B cell (primary cell): Measurements from ENCODE around the gene TMEM143. TPM values are rescaled to one million over a fixed set of nuclear protein-coding genes. Genes with fewer than 3 reads are reported as not detected.

Experiments
- ATAC-seq: fragments of 200-7000 bp; cut with Tn5 transposase; one replicate; pipeline ENCODE4 v1.10.0; 2021; ENCODE audit warnings: low read depth, mild to moderate bottlenecking, moderate number of reproducible peaks, moderate library complexity
- CTCF ChIA-PET: fragments of 350-600 bp; sonication (Branson Sonifier 250); formaldehyde crosslinking; loops from one replicate; lab custom pipeline; 2021; ENCODE audit warnings: antibody characterized with exemption, inconsistent platforms; lab: Charles Lee
- POLR2A ChIA-PET: fragments of 350-600 bp; sonication (Branson Sonifier 250); formaldehyde crosslinking; loops from one replicate; lab custom pipeline; 2021; ENCODE audit warnings: antibody characterized with exemption; lab: Charles Lee
- DNase-seq: peaks from one replicate; pipeline ENCODE4 v3.0.0; 2013
- H2AFZ ChIP-seq: 2 replicates; pipeline ENCODE4 v1.6.1; 2012; ENCODE audit warnings: mild to moderate bottlenecking, low read depth, low read length; ENCODE audit not compliant: insufficient read depth, poor library complexity, severe bottlenecking
- H3K27ac ChIP-seq, 2 donors: 1 replicate in 1 of 2; 2 replicates in 1 of 2; pipeline ENCODE4 v1.5.1; 2012 to 2013; ENCODE audit warnings: low read length in 2 of 2, mild to moderate bottlenecking in 2 of 2, moderate library complexity in 1 of 2
- H3K27me3 ChIP-seq, 4 experiments: fragments of 200-600 bp in 1 of 4; sonication (generic) in 1 of 4; replicated peaks in 1 of 4; 1 replicate in 2 of 4; 2 replicates in 2 of 4; pipeline versions ENCODE4 v1.6.1 to v1.7.0; 2013 to 2016; ENCODE audit warnings: low read length in 3 of 4, mild to moderate bottlenecking in 2 of 4, mixed read lengths in 1 of 4, moderate library complexity in 1 of 4; ENCODE audit not compliant: insufficient read depth in 4 of 4, control insufficient read depth in 3 of 4; ENCODE audit errors: control extremely low read depth in 1 of 4
- H3K36me3 ChIP-seq, 2 experiments: replicated peaks in 1 of 2; 1 replicate in 1 of 2; 2 replicates in 1 of 2; pipeline versions ENCODE4 v1.6.1 to v1.7.1; 2013; ENCODE audit warnings: low read length in 1 of 2; ENCODE audit not compliant: insufficient read depth in 2 of 2, control insufficient read depth in 1 of 2; ENCODE audit errors: control extremely low read depth in 1 of 2, extremely low read depth in 1 of 2
- H3K4me1 ChIP-seq, 2 donors: fragments of 200-600 bp in 1 of 2; sonication (generic) in 1 of 2; 1 replicate in 1 of 2; 2 replicates in 1 of 2; pipeline versions ENCODE4 v1.5.1 to v1.6.1; 2013 to 2017; ENCODE audit warnings: low read length in 2 of 2; ENCODE audit not compliant: control insufficient read depth in 2 of 2, insufficient read depth in 2 of 2
- H3K4me2 ChIP-seq: replicated peaks from 2 replicates; pipeline ENCODE3; 2012; ENCODE audit warnings: mild to moderate bottlenecking, low read depth, low read length; ENCODE audit not compliant: poor library complexity, severe bottlenecking
- H3K4me3 ChIP-seq, 5 experiments: fragments of 200-600 bp in 1 of 5; sonication (generic) in 1 of 5; 1 replicate in 3 of 5; 2 replicates in 2 of 5; pipeline versions ENCODE4 v1.5.1 to v1.7.0; 2011 to 2016; ENCODE audit warnings: low read length in 4 of 5, mild to moderate bottlenecking in 4 of 5, low read depth in 2 of 5, control low read depth in 1 of 5, moderate library complexity in 1 of 5; ENCODE audit not compliant: insufficient read depth in 1 of 5; ENCODE audit errors: control extremely low read depth in 1 of 5, extremely low read depth in 1 of 5
- H3K79me2 ChIP-seq: fragments of 200-600 bp; sonication (generic); one replicate; pipeline ENCODE4 v1.6.0; 2016; ENCODE audit warnings: low read length; ENCODE audit not compliant: control insufficient read depth, insufficient read depth
- H3K9ac ChIP-seq: fragments of 200-600 bp; sonication (generic); 2 replicates; pipeline ENCODE4 v1.6.1; 2017; ENCODE audit warnings: mild to moderate bottlenecking, low read length, moderate library complexity
- H3K9me3 ChIP-seq, 3 donors: one replicate each; pipeline versions ENCODE4 v1.6.1 to v1.7.1; 2013; ENCODE audit warnings: low read length in 2 of 3; ENCODE audit not compliant: control insufficient read depth in 2 of 3, insufficient read depth in 1 of 3; ENCODE audit errors: control extremely low read depth in 1 of 3
- H4K20me1 ChIP-seq: 2 replicates; pipeline ENCODE4 v1.6.0; 2012; ENCODE audit warnings: mild to moderate bottlenecking, low read length; ENCODE audit not compliant: insufficient read depth, control insufficient read depth, poor library complexity, severe bottlenecking
- H3K27ac Mint-ChIP-seq: one replicate; pipeline ENCODE4 v1.8.0; 2021; ENCODE audit warnings: mixed read lengths
- H3K27me3 Mint-ChIP-seq: one replicate; pipeline ENCODE4 v1.8.0; 2021; ENCODE audit warnings: mixed read lengths
- H3K4me1 Mint-ChIP-seq: one replicate; pipeline ENCODE4 v1.8.0; 2021; ENCODE audit warnings: mixed read lengths
- H3K4me3 Mint-ChIP-seq: one replicate; pipeline ENCODE4 v1.8.0; 2021; ENCODE audit warnings: mixed read lengths
- H3K9me3 Mint-ChIP-seq: one replicate; pipeline ENCODE4 v1.8.0; 2022; ENCODE audit warnings: mixed read lengths; ENCODE audit not compliant: insufficient read depth
- CTCF ChIP-seq: fragments of 200-600 bp; IDR thresholded peaks from one replicate; pipeline ENCODE4 v1.8.0; 2022; ENCODE audit warnings: antibody characterized with exemption, mild to moderate bottlenecking
- EZH2 ChIP-seq: IDR thresholded peaks from 2 replicates; pipeline ENCODE4 v1.6.1; 2012; ENCODE audit warnings: borderline replicate concordance, low read depth, mild to moderate bottlenecking, moderate library complexity, low read length; ENCODE audit not compliant: insufficient read depth, poor library complexity, severe bottlenecking
- WGBS: methylation state at CpG from one replicate; pipeline ENCODE4 v1.1.5; 2013; ENCODE audit warnings: missing lambda C conversion rate; ENCODE audit not compliant: insufficient coverage; 5-methylcytosine and 5-hydroxymethylcytosine counted together
- intact Hi-C: fragments of 100-400 bp; cut with micrococcal nuclease; formaldehyde crosslinking; loops from one replicate; pipeline ENCODE4 v1.10.0; 2022
- polyA plus RNA-seq: library from polyadenylated mRNA; depleted of rRNA; stranded (reverse); fragments of >200 nt; gene quantifications from 2 replicates; pipeline ENCODE4 v1.2.3, GENCODE V29; 2012
- total RNA-seq, 2 donors: library from RNA; stranded (reverse); fragments of 120-200 nt in 1 of 2; gene quantifications; 1 replicate in 1 of 2; 2 replicates in 1 of 2; pipeline versions ENCODE4 v1.2.3 to v1.2.4, GENCODE V29; 2013 to 2022

The TMEM143 gene
- total and polyA plus RNA-seq, 2 donors (not counting 1 experiment from before 2014, with no cell fraction given): 30.0 to 34.3 TPM

- TF ChIP-seq CTCF (no peak), EZH2 (no peak)
- no peaks in the 10 kb centered on the region for H3K36me3 ChIP-seq
- H3K27me3 ChIP-seq: no peaks in the 10 kb centered on the region
- H3K9me3 ChIP-seq: no peaks in the 10 kb centered on the region
- intact Hi-C loops: no loop called here
- H3K27me3 Mint-ChIP-seq: peaks cover 4% of the 10 kb centered on the region
- H3K4me1 Mint-ChIP-seq: peaks cover 10% of the 10 kb centered on the region
- no peak overlapping the region for H3K4me3 Mint-ChIP-seq
- POLR2A ChIA-PET: no interaction called here
- no peak overlapping the region for H3K4me2 ChIP-seq
- no peak overlapping the region for H2AFZ ChIP-seq
- H3K9ac ChIP-seq: no peak overlapping the region
- H3K79me2 ChIP-seq: no peaks in the 10 kb centered on the region
- DNase-seq (no peak), ATAC-seq (no peak)
- H3K9me3 Mint-ChIP-seq: no peaks in the 10 kb centered on the region
- WGBS: 100% methylated on average over 2 of the region's 14 CpGs
- CTCF ChIA-PET: interaction anchor here (1.8 kb wide), 1 partner anchor 22 kb away, joined by 6 read pairs; the partner anchor contains the start of gene KDELR1
- H3K27ac ChIP-seq: no peak overlapping the region
- H3K4me1 ChIP-seq: peaks cover 5 to 8% of the 10 kb centered on the region in 2 donors
- no peak overlapping the region for H3K4me3 ChIP-seq
- no peaks in the 10 kb centered on the region for H4K20me1 ChIP-seq
- H3K27ac Mint-ChIP-seq: no peak overlapping the region
Observed at GRCh38 chr19:48368936-48369335, 5.2 kb upstream of the TMEM143 start.

GRCh38 chr19:48367855-48368254 is 4.1 kb upstream of the TMEM143 start:
- Histone ChIP-seq H3K9ac (no peak overlapping the region), H3K4me1 (peaks cover 5 to 17% of the 10 kb centered on the region in 2 donors), H3K27ac (no peak overlapping the region), H3K27me3 (no peaks in the 10 kb centered on the region), H3K9me3 (no peaks in the 10 kb centered on the region), H4K20me1 (no peaks in the 10 kb centered on the region), H2AFZ (no peak overlapping the region), H3K36me3 (no peaks in the 10 kb centered on the region), H3K79me2 (no peaks in the 10 kb centered on the region), H3K4me3 (no peak overlapping the region), H3K4me2 (no peak overlapping the region)
- ATAC-seq: no peak
- WGBS: 96% methylated on average over 3 of the region's 5 CpGs
- Mint-ChIP-seq H3K27me3 (no peaks in the 10 kb centered on the region), H3K27ac (no peak overlapping the region), H3K4me3 (no peak overlapping the region), H3K4me1 (peaks cover 13% of the 10 kb centered on the region), H3K9me3 (no peaks in the 10 kb centered on the region)
- ChIA-PET CTCF (interaction anchor here (1.8 kb wide), 1 partner anchor 23 kb away, joined by 6 read pairs; the partner anchor contains the start of gene KDELR1), POLR2A (no interaction called here)
- TF ChIP-seq CTCF (no peak), EZH2 (no peak)
- no peak for DNase-seq
- intact Hi-C loops: no loop called here
